Trophoblast cell (in vitro differentiated cells and primary cell): ENCODE measurements around the gene POLD2.

Experiments used
- DNase-seq, 2 donors: peaks; one replicate each; pipeline ENCODE4 v3.0.0-alpha.2; 2016
- H2AFZ ChIP-seq: 2 replicates; pipeline ENCODE4 v1.6.1; 2013; ENCODE audit warnings: low read length, moderate library complexity, mild to moderate bottlenecking; ENCODE audit not compliant: insufficient read depth, poor library complexity
- H2AK5ac ChIP-seq: 2 replicates; pipeline ENCODE4 v1.6.1; 2013; ENCODE audit warnings: mild to moderate bottlenecking, low read length
- H2BK120ac ChIP-seq: 2 replicates; pipeline ENCODE4 v1.6.1; 2013; ENCODE audit warnings: low read length, mild to moderate bottlenecking, moderate library complexity; ENCODE audit not compliant: insufficient read depth, poor library complexity
- H2BK12ac ChIP-seq: 2 replicates; pipeline ENCODE4 v1.6.1; 2013; ENCODE audit warnings: mild to moderate bottlenecking, low read length, moderate library complexity
- H2BK5ac ChIP-seq: 2 replicates; pipeline ENCODE4 v1.6.1; 2013; ENCODE audit warnings: low read length, low read depth, moderate library complexity, mild to moderate bottlenecking; ENCODE audit not compliant: poor library complexity
- H3K14ac ChIP-seq: 2 replicates; pipeline ENCODE4 v1.6.1; 2013; ENCODE audit warnings: mild to moderate bottlenecking, low read length
- H3K18ac ChIP-seq: 2 replicates; pipeline ENCODE4 v1.6.1; 2013; ENCODE audit warnings: mild to moderate bottlenecking, low read length
- H3K23ac ChIP-seq: 2 replicates; pipeline ENCODE4 v1.6.1; 2013; ENCODE audit warnings: low read length
- H3K27ac ChIP-seq: 2 replicates; pipeline ENCODE4 v1.5.1; 2013; ENCODE audit warnings: low read depth, mild to moderate bottlenecking, inconsistent platforms, low read length, moderate library complexity
- H3K27me3 ChIP-seq: 2 replicates; pipeline ENCODE4 v1.6.1; 2013; ENCODE audit warnings: inconsistent platforms, mild to moderate bottlenecking, low read length, moderate library complexity; ENCODE audit not compliant: insufficient read depth
- H3K36me3 ChIP-seq, 2 experiments: 1 replicate in 1 of 2; 2 replicates in 1 of 2; pipeline ENCODE4 v1.6.1; 2013; ENCODE audit warnings: low read length in 2 of 2, mild to moderate bottlenecking in 2 of 2, moderate library complexity in 1 of 2; ENCODE audit not compliant: insufficient read depth in 2 of 2, control insufficient read depth in 1 of 2
- H3K4ac ChIP-seq: 2 replicates; pipeline ENCODE4 v1.6.1; 2013; ENCODE audit warnings: low read depth, mild to moderate bottlenecking, low read length, moderate library complexity
- H3K4me1 ChIP-seq, 2 experiments: 1 replicate in 1 of 2; 2 replicates in 1 of 2; pipeline ENCODE4 v1.6.1; 2013; ENCODE audit warnings: low read length in 2 of 2, mild to moderate bottlenecking in 2 of 2, moderate library complexity in 1 of 2; ENCODE audit not compliant: insufficient read depth in 2 of 2, control insufficient read depth in 1 of 2
- H3K4me2 ChIP-seq: 2 replicates; pipeline ENCODE4 v1.6.1; 2013; ENCODE audit warnings: inconsistent platforms, mild to moderate bottlenecking, low read length, moderate library complexity
- H3K4me3 ChIP-seq: 2 replicates; pipeline ENCODE4 v1.5.1; 2013; ENCODE audit warnings: mild to moderate bottlenecking, low read depth, low read length, inconsistent platforms
- H3K79me1 ChIP-seq: one replicate; pipeline ENCODE4 v1.6.1; 2013; ENCODE audit warnings: low read length
- H3K79me2 ChIP-seq: 2 replicates; pipeline ENCODE4 v1.6.1; 2013; ENCODE audit warnings: low read length, mild to moderate bottlenecking; ENCODE audit not compliant: control insufficient read depth, insufficient read depth, poor library complexity
- H3K9ac ChIP-seq: 2 replicates; pipeline ENCODE4 v1.6.1; 2013; ENCODE audit warnings: mild to moderate bottlenecking, low read length
- H3K9me3 ChIP-seq: 2 replicates; pipeline ENCODE4 v1.6.1; 2013; ENCODE audit warnings: low read depth, mild to moderate bottlenecking, control low read depth, inconsistent platforms, low read length; ENCODE audit not compliant: insufficient read depth
- H4K12ac ChIP-seq: 2 replicates; pipeline ENCODE4 v1.6.1; 2013; ENCODE audit warnings: low read depth, mild to moderate bottlenecking, low read length, moderate library complexity
- H4K8ac ChIP-seq: 2 replicates; pipeline ENCODE4 v1.6.1; 2013; ENCODE audit warnings: low read depth, mild to moderate bottlenecking, low read length, moderate library complexity
- H4K91ac ChIP-seq: one replicate; pipeline ENCODE4 v1.6.1; 2013; ENCODE audit warnings: low read depth, mild to moderate bottlenecking, low read length, moderate library complexity
- WGBS: extraction: QIAGEN DNeasy Blood & Tissue Kit; methylation state at CpG from one replicate; pipeline ENCODE4 v1.1.7; 2013; ENCODE audit warnings: missing lambda C conversion rate; ENCODE audit not compliant: insufficient read length, insufficient coverage; ENCODE audit errors: extremely low coverage; 5-methylcytosine and 5-hydroxymethylcytosine counted together

Gene POLD2

GRCh38 chr7:44153948-44154335 is 30.6 kb upstream of the POLD2 start:
- Histone ChIP-seq H3K4ac (no peak overlapping the region), H3K79me2 (no peaks in the 10 kb centered on the region), H3K4me3 (no peak overlapping the region), H3K36me3 (no peaks in the 10 kb centered on the region), H3K79me1 (no peaks in the 10 kb centered on the region), H3K4me1 (peaks cover 2 to 5% of the 10 kb centered on the region in 2 experiments), H3K14ac (no peak overlapping the region), H2BK5ac (no peak overlapping the region), H3K27ac (no peak overlapping the region), H3K27me3 (no peaks in the 10 kb centered on the region), H3K4me2 (no peak overlapping the region), H3K9ac (no peak overlapping the region), H4K8ac (no peak overlapping the region), H3K18ac (no peak overlapping the region), H2AK5ac (no peak overlapping the region), H3K23ac (no peak overlapping the region), H2BK120ac (no peak overlapping the region), H4K91ac (no peak overlapping the region), H2BK12ac (no peak overlapping the region), H3K9me3 (peaks cover 2% of the 10 kb centered on the region), H4K12ac (no peak overlapping the region), H2AFZ (no peak overlapping the region)
- no peak for DNase-seq
- WGBS: no CpG with 5 or more reads among the region's 5 CpGs

- Histone ChIP-seq H3K4ac (no peak overlapping the region), H3K4me2 (no peak overlapping the region), H2BK120ac (no peak overlapping the region), H3K36me3 (no peaks in the 10 kb centered on the region), H3K23ac (no peak overlapping the region), H3K9ac (no peak overlapping the region), H4K8ac (no peak overlapping the region), H3K9me3 (peaks cover 2% of the 10 kb centered on the region), H2AK5ac (no peak overlapping the region), H2BK5ac (no peak overlapping the region), H3K79me2 (no peaks in the 10 kb centered on the region), H3K79me1 (no peaks in the 10 kb centered on the region), H3K4me1 (peaks cover 2 to 5% of the 10 kb centered on the region in 2 experiments), H3K27me3 (no peaks in the 10 kb centered on the region), H3K18ac (no peak overlapping the region), H3K4me3 (no peak overlapping the region), H3K27ac (no peak overlapping the region), H3K14ac (no peak overlapping the region), H2BK12ac (no peak overlapping the region), H2AFZ (no peak overlapping the region), H4K12ac (no peak overlapping the region), H4K91ac (no peak overlapping the region)
- DNase-seq: no peak
- no CpG with 5 or more reads among the region's 22 CpGs for WGBS
Observed at GRCh38 chr7:44152971-44153947, 29.9 kb upstream of the POLD2 start.

- Histone ChIP-seq H3K4ac (no peak overlapping the region), H2AFZ (no peak overlapping the region), H3K9me3 (peaks cover 2% of the 10 kb centered on the region), H2BK120ac (no peak overlapping the region), H4K8ac (no peak overlapping the region), H3K4me3 (no peak overlapping the region), H3K27me3 (no peaks in the 10 kb centered on the region), H3K18ac (no peak overlapping the region), H3K27ac (no peak overlapping the region), H2BK12ac (no peak overlapping the region), H3K23ac (no peak overlapping the region), H3K36me3 (no peaks in the 10 kb centered on the region), H3K14ac (no peak overlapping the region), H4K12ac (no peak overlapping the region), H3K4me2 (no peak overlapping the region), H4K91ac (no peak overlapping the region), H3K4me1 (peaks cover 5 to 13% of the 10 kb centered on the region in 2 experiments), H3K79me1 (no peaks in the 10 kb centered on the region), H2AK5ac (no peak overlapping the region), H3K79me2 (no peaks in the 10 kb centered on the region), H2BK5ac (no peak overlapping the region), H3K9ac (no peak overlapping the region)
- WGBS: no CpG with 5 or more reads among the region's 9 CpGs
- DNase-seq: no peak
Observed at GRCh38 chr7:44151956-44152355, 28.6 kb upstream of the POLD2 start.

- H2BK120ac ChIP-seq: no peak overlapping the region
- H3K14ac ChIP-seq: no peak overlapping the region
- peaks cover 3% of the 10 kb centered on the region for H3K9me3 ChIP-seq
- H2BK12ac ChIP-seq: no peak overlapping the region
- H3K36me3 ChIP-seq: no peaks in the 10 kb centered on the region
- no peak overlapping the region for H3K23ac ChIP-seq
- no peak overlapping the region for H2BK5ac ChIP-seq
- no peak overlapping the region for H4K12ac ChIP-seq
- no peak overlapping the region for H4K91ac ChIP-seq
- no peak overlapping the region for H3K4me3 ChIP-seq
- no peaks in the 10 kb centered on the region for H3K27me3 ChIP-seq
- no peak overlapping the region for H2AFZ ChIP-seq
- H3K18ac ChIP-seq: no peak overlapping the region
- no peak overlapping the region for H3K4me2 ChIP-seq
- no peaks in the 10 kb centered on the region for H3K79me1 ChIP-seq
- H3K27ac ChIP-seq: no peak overlapping the region
- no peak for DNase-seq
- no CpG with 5 or more reads among the region's 16 CpGs for WGBS
- no peak overlapping the region for H2AK5ac ChIP-seq
- no peak overlapping the region for H3K4ac ChIP-seq
- no peak overlapping the region for H4K8ac ChIP-seq
- peaks cover 7 to 17% of the 10 kb centered on the region in 2 experiments for H3K4me1 ChIP-seq
- no peaks in the 10 kb centered on the region for H3K79me2 ChIP-seq
- no peak overlapping the region for H3K9ac ChIP-seq
Observed at GRCh38 chr7:44150966-44151941, 27.9 kb upstream of the POLD2 start.
